CD4-positive, CD25-positive, alpha-beta regulatory T cell (primary cell): Measurements from ENCODE around the gene SLC19A1. TPM values are rescaled to one million over a fixed set of nuclear protein-coding genes. Genes with fewer than 3 reads are reported as not detected.

Experiments used
- ATAC-seq, 2 donors: fragments of 150-1000 bp; cut with Tn5 transposase; one replicate each; pipeline ENCODE4 v1.10.0; 2021; ENCODE audit warnings: low read depth in 2 of 2, moderate number of reproducible peaks in 2 of 2, moderate library complexity in 1 of 2
- DNase-seq, 3 donors: peaks; one replicate each; pipeline versions ENCODE4 v3.0.0 to v3.0.0-alpha.2; 2012 to 2022; ENCODE audit warnings: mixed read lengths in 1 of 3
- H3K27ac ChIP-seq: one replicate; pipeline ENCODE4 v1.7.0; 2013; ENCODE audit warnings: mild to moderate bottlenecking, low read length; ENCODE audit not compliant: insufficient read depth, poor library complexity, severe bottlenecking
- H3K27me3 ChIP-seq: one replicate; pipeline ENCODE4 v1.7.0; 2013; ENCODE audit warnings: low read length; ENCODE audit not compliant: control insufficient read depth, insufficient read depth
- H3K36me3 ChIP-seq: one replicate; pipeline ENCODE4 v1.7.0; 2013; ENCODE audit warnings: mild to moderate bottlenecking, low read length, moderate library complexity; ENCODE audit not compliant: control insufficient read depth, insufficient read depth
- H3K4me1 ChIP-seq: 2 replicates; pipeline ENCODE4 v1.7.0; 2013; ENCODE audit warnings: mild to moderate bottlenecking, low read length; ENCODE audit not compliant: insufficient read depth, control insufficient read depth, poor library complexity, severe bottlenecking
- H3K4me3 ChIP-seq: one replicate; pipeline ENCODE4 v1.7.0; 2013; ENCODE audit warnings: low read depth, mild to moderate bottlenecking, low read length, moderate library complexity
- H3K9me3 ChIP-seq, 2 experiments: 1 replicate in 1 of 2; 2 replicates in 1 of 2; pipeline ENCODE4 v1.7.0; 2013; ENCODE audit warnings: low read length in 2 of 2, mild to moderate bottlenecking in 1 of 2, moderate library complexity in 1 of 2; ENCODE audit not compliant: control insufficient read depth in 2 of 2
- H3K27ac Mint-ChIP-seq, 3 donors: one replicate each; pipeline ENCODE4 v1.8.0; 2020 to 2022; ENCODE audit warnings: mild to moderate bottlenecking in 3 of 3, mixed read lengths in 3 of 3, moderate library complexity in 2 of 3
- H3K27me3 Mint-ChIP-seq: one replicate; pipeline ENCODE4 v1.8.0; 2022; ENCODE audit warnings: mild to moderate bottlenecking, mixed read lengths
- H3K36me3 Mint-ChIP-seq: one replicate; pipeline ENCODE4 v1.8.0; 2020; ENCODE audit warnings: mixed read lengths
- H3K4me1 Mint-ChIP-seq, 4 donors: one replicate each; pipeline ENCODE4 v1.8.0; 2020 to 2022; ENCODE audit warnings: mixed read lengths in 4 of 4, mild to moderate bottlenecking in 1 of 4
- H3K4me3 Mint-ChIP-seq, 4 donors: one replicate each; pipeline ENCODE4 v1.8.0; 2020 to 2022; ENCODE audit warnings: mild to moderate bottlenecking in 4 of 4, mixed read lengths in 4 of 4, moderate library complexity in 3 of 4
- H3K9me3 Mint-ChIP-seq, 7 donors: one replicate each; pipeline ENCODE4 v1.8.0; 2020 to 2022; ENCODE audit warnings: mixed read lengths in 7 of 7, mild to moderate bottlenecking in 3 of 7, moderate library complexity in 2 of 7
- polyA plus RNA-seq, 4 donors: library from polyadenylated mRNA; unstranded; fragments of 300-500 nt; fragmentation: Illumina TruSeq; gene quantifications; one replicate each; pipeline ENCODE4 v1.2.3, GENCODE V29; 2021
- total RNA-seq: library from RNA; stranded (reverse); gene quantifications from one replicate; pipeline ENCODE4 v1.2.3, GENCODE V29; 2022

Gene SLC19A1
- total and polyA plus RNA-seq, 5 donors from 2014 or later = 4.7 to 10.8 (median 5.3) TPM

GRCh38 chr21:45478115-45478801 is 64.0 kb downstream of the SLC19A1 start:
- Mint-ChIP-seq H3K27ac (peak overlapping the region; percentile 93 to 99 (median 94)), H3K27me3 (no peaks in the 10 kb centered on the region), H3K4me1 (peaks cover 5 to 53% (median 20%) of the 10 kb centered on the region in 4 donors), H3K4me3 (peak overlapping the region; percentile 82 to 97 (median 90)), H3K9me3 (no peaks in the 10 kb centered on the region), H3K36me3 (no peaks in the 10 kb centered on the region)
- no peaks in the 10 kb centered on the region for H3K36me3 ChIP-seq
- DNase-seq (peak; percentile 64 to 81 (median 80)), ATAC-seq (peak; percentile 74 to 76)
- H3K9me3 ChIP-seq = no peaks in the 10 kb centered on the region
- peak overlapping the region; percentile 90 for H3K4me3 ChIP-seq
- H3K27me3 ChIP-seq = no peaks in the 10 kb centered on the region
- H3K27ac ChIP-seq = peak overlapping the region; percentile 82
- peaks cover 26% of the 10 kb centered on the region for H3K4me1 ChIP-seq

DNA sequence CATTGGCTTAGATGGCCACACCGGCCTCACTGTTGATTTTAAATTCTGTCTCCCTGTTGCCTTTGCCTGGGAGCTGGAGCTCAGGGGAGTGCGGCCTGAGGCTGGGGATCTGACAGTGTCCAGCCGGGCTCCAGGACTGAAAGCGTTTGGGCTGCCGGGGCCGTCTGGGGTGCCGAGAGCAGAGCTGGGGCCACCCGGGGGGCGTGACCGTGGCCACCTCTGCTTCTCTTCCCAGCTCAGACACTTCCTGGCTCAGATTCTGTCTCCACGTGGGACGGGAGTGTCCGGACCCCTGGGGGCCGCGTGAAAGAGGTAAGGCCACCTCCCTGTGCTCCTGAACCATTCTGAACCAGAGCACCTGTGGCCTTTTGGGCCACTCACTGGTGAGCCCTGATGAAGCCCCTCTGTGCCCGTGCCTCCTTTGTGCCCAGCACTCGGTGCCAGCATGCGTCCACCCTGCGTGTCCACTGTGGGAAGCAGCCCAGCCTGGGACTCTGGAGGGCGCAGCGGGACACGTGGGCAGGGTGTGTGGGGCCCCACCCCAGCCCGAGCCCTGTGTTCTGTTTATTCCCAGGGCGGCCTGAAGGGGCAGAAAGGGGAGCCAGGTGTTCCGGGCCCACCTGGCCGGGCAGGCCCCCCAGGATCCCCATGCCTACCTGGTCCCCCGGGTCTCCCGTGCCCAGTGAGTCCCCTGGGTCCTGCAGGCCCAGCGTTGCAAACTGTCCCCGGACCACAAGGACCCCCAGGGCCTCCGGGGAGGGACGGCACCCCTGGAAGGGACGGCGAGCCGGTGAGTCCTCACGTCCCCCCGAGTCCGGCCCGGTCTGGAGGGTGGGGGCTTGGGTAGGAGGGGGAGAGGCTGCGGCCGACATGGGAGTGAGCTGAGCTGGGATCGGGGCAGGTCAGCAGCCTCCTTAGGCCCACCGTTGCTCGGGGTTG is 64.8 kb downstream of the SLC19A1 start:
- Mint-ChIP-seq H3K36me3 (no peaks in the 10 kb centered on the region), H3K27ac (peak overlapping the region; percentile 93 to 99 (median 94)), H3K4me3 (peak overlapping the region; percentile 82 to 97 (median 90)), H3K9me3 (no peaks in the 10 kb centered on the region), H3K4me1 (peaks cover 5 to 46% (median 20%) of the 10 kb centered on the region in 4 donors), H3K27me3 (no peaks in the 10 kb centered on the region)
- Histone ChIP-seq H3K4me3 (no peak overlapping the region), H3K27ac (peak overlapping the region; percentile 82), H3K4me1 (peaks cover 19% of the 10 kb centered on the region), H3K9me3 (no peaks in the 10 kb centered on the region), H3K36me3 (no peaks in the 10 kb centered on the region), H3K27me3 (no peaks in the 10 kb centered on the region)
- no peak for DNase-seq
- ATAC-seq = no peak

- no peak overlapping the region for H3K4me3 ChIP-seq
- Mint-ChIP-seq H3K9me3 (no peaks in the 10 kb centered on the region), H3K36me3 (no peaks in the 10 kb centered on the region), H3K27ac (peak overlapping the region in 2 of 3 donors; percentile 51 to 88), H3K4me3 (peak overlapping the region; percentile 23 to 84 (median 69)), H3K4me1 (peaks cover 5 to 41% (median 20%) of the 10 kb centered on the region in 4 donors), H3K27me3 (no peaks in the 10 kb centered on the region)
- no peak for DNase-seq
- no peak overlapping the region for H3K27ac ChIP-seq
- no peaks in the 10 kb centered on the region for H3K27me3 ChIP-seq
- peaks cover 17% of the 10 kb centered on the region for H3K4me1 ChIP-seq
- H3K9me3 ChIP-seq = no peaks in the 10 kb centered on the region
- ATAC-seq = no peak
- no peaks in the 10 kb centered on the region for H3K36me3 ChIP-seq
Observed at GRCh38 chr21:45476582-45476981, 65.7 kb downstream of the SLC19A1 start.

DNA sequence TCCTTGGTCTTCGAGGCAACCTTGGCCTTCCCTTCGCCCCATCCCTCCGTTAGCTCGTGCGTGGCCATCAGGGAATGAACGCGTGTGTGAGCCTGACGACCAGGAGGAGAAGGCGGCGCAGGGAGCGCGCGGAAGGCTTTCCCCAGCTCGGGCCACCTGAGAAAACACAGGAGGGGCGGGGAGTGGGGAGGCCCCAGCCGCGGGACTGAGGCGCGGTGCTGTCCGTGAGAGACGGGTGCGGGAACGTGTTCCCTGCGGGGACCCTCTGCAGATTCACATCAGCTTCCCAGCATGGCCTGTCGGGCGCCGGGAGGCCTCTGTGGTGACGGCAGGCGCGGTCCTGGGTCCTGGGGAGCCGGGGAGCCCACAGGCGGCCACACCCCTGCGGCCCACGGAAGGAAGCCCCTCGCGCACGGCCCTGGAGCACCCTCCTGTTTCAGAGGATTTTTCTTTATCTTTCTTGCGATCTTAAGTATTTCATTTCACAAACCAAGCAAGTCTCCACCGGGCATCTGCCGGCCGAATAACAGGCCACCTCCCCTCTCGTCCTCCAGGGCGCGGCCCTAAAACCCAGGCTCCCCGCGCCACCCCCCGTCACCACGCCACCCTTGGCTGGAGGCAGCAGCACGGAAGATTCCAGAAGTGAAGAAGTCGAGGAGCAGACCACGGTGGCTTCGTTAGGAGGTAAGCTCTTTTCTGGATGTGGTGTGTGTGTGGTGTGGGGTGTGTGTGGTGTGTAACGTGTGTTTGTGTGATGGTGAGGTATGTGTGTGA is 66.3 kb downstream of the SLC19A1 start:
- Histone ChIP-seq H3K4me3 (no peak overlapping the region), H3K36me3 (no peaks in the 10 kb centered on the region), H3K9me3 (no peaks in the 10 kb centered on the region), H3K4me1 (peaks cover 17% of the 10 kb centered on the region), H3K27me3 (no peaks in the 10 kb centered on the region), H3K27ac (no peak overlapping the region)
- no peak for ATAC-seq
- Mint-ChIP-seq H3K27ac (peak overlapping the region in 2 of 3 donors; percentile 51 to 88), H3K9me3 (no peaks in the 10 kb centered on the region), H3K27me3 (no peaks in the 10 kb centered on the region), H3K4me3 (peak overlapping the region in 2 of 4 donors; percentile 59 to 79), H3K36me3 (no peaks in the 10 kb centered on the region), H3K4me1 (peaks cover 5 to 42% (median 21%) of the 10 kb centered on the region in 4 donors)
- no peak for DNase-seq

DNA sequence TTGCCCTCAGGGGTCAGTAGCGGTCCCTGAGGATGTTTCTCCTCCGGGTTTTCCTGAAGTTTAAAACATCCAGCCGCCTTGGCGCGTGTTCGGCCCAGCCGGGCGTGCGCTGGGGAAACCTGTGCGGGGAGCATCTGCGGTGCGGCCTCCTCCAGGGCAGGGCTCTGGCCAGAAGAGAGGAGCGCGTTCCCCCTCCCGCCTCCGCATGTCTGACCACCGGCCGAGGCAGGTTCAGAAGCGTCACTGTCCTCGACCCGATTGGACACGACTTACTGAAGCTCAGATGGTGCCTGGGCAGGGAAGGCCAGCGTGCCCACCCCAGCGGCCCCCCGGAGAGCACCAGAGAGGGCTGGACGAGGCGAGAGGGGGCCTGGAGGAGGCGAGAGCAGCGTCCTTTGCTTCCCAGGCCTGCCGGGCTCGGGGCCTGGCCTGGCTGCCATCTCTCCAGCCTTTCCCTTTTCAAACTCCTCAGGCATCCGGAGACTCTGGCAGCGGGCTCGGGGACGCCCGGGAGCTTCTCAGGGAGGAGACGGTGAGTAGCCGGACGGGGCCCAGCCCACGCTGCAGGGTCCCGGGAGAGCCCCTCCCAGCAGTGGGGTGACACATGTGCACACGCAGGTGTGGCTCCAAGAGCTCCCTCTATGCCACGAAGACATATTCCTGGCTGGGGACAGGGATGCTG is 67.1 kb downstream of the SLC19A1 start:
- no peaks in the 10 kb centered on the region for H3K36me3 Mint-ChIP-seq
- no peak overlapping the region for H3K27ac Mint-ChIP-seq
- Histone ChIP-seq H3K27ac (no peak overlapping the region), H3K4me3 (no peak overlapping the region), H3K36me3 (no peaks in the 10 kb centered on the region), H3K27me3 (no peaks in the 10 kb centered on the region), H3K9me3 (no peaks in the 10 kb centered on the region), H3K4me1 (peaks cover 17% of the 10 kb centered on the region)
- no peak for DNase-seq
- no peak for ATAC-seq
- H3K27me3 Mint-ChIP-seq = no peaks in the 10 kb centered on the region
- no peak overlapping the region for H3K4me3 Mint-ChIP-seq
- H3K4me1 Mint-ChIP-seq = peaks cover 5 to 46% (median 23%) of the 10 kb centered on the region in 4 donors
- H3K9me3 Mint-ChIP-seq = no peaks in the 10 kb centered on the region

- no peaks in the 10 kb centered on the region for H3K27me3 Mint-ChIP-seq
- Histone ChIP-seq H3K4me3 (no peak overlapping the region), H3K27ac (no peak overlapping the region), H3K27me3 (no peaks in the 10 kb centered on the region), H3K4me1 (peaks cover 17% of the 10 kb centered on the region), H3K9me3 (no peaks in the 10 kb centered on the region), H3K36me3 (no peaks in the 10 kb centered on the region)
- DNase-seq (no peak), ATAC-seq (no peak)
- peak overlapping the region in 2 of 3 donors; percentile 6 to 87 for H3K27ac Mint-ChIP-seq
- H3K4me1 Mint-ChIP-seq = peaks cover 5 to 44% (median 23%) of the 10 kb centered on the region in 4 donors
- no peaks in the 10 kb centered on the region for H3K36me3 Mint-ChIP-seq
- H3K9me3 Mint-ChIP-seq = no peaks in the 10 kb centered on the region
- H3K4me3 Mint-ChIP-seq = peak overlapping the region in 1 of 4 donors; percentile 49
Observed at GRCh38 chr21:45474323-45474950, 67.8 kb downstream of the SLC19A1 start.
